HG03095 (cell line): ENCODE measurements around the gene KLHL29.

ENCODE experiments used
- ATAC-seq: cut with Tn5 transposase; IDR thresholded peaks from one replicate; pipeline ENCODE4 v1.9.1; 2021; ENCODE audit warnings: moderate library complexity; ENCODE audit not compliant: unreplicated experiment

Gene KLHL29

GRCh38 chr2:23394700-23395099, 9.7 kb downstream of the KLHL29 start:
- no peak for ATAC-seq

GRCh38 chr2:23397478-23397877, 12.5 kb downstream of the KLHL29 start:
- no peak for ATAC-seq

GRCh38 chr2:23399674-23400261, 14.8 kb downstream of the KLHL29 start:
- ATAC-seq: peak; percentile 58

- no peak for ATAC-seq
These were observed 15.7 kb downstream of the KLHL29 start for GRCh38 chr2:23400703-23401102.

GRCh38 chr2:23401427-23402204, 16.6 kb downstream of the KLHL29 start:
- no peak for ATAC-seq

GRCh38 chr2:23402205-23402740, 17.3 kb downstream of the KLHL29 start:
- no peak for ATAC-seq

GRCh38 chr2:23404426-23404825, 19.4 kb downstream of the KLHL29 start:
- peak; percentile 61 for ATAC-seq

GRCh38 chr2:23409248-23409647, 24.3 kb downstream of the KLHL29 start:
- no peak for ATAC-seq

- no peak for ATAC-seq
These were observed 25.6 kb downstream of the KLHL29 start for GRCh38 chr2:23410596-23410995.

GRCh38 chr2:23411752-23412431, 26.9 kb downstream of the KLHL29 start:
- no peak for ATAC-seq

- ATAC-seq: no peak
These were observed 27.7 kb downstream of the KLHL29 start for GRCh38 chr2:23412556-23413155.

GRCh38 chr2:23413641-23414040, 28.7 kb downstream of the KLHL29 start:
- no peak for ATAC-seq

- ATAC-seq: no peak
These were observed 29.1 kb downstream of the KLHL29 start for GRCh38 chr2:23414106-23414505.

- no peak for ATAC-seq
These were observed 29.9 kb downstream of the KLHL29 start for GRCh38 chr2:23414871-23415270.

GRCh38 chr2:23417310-23417709, 32.3 kb downstream of the KLHL29 start:
- ATAC-seq: no peak

- ATAC-seq: no peak
These were observed 33.1 kb downstream of the KLHL29 start for GRCh38 chr2:23418056-23418455.

GRCh38 chr2:23418461-23418911, 33.5 kb downstream of the KLHL29 start:
- no peak for ATAC-seq

- ATAC-seq: no peak
These were observed 34.5 kb downstream of the KLHL29 start for GRCh38 chr2:23419171-23420090.

- ATAC-seq: no peak
These were observed 35.3 kb downstream of the KLHL29 start for GRCh38 chr2:23420091-23420839.
